Erythroblast (primary cell): ENCODE measurements around the gene NEURL1B.

Source experiments
- GATA1 ChIP-seq: IDR thresholded peaks from 2 replicates; pipeline ENCODE4 v1.6.1; 2011; ENCODE audit warnings: low read depth, mild to moderate bottlenecking, control low read depth, low read length, moderate library complexity
- POLR2A ChIP-seq: IDR thresholded peaks from 2 replicates; pipeline ENCODE4 v1.6.1; 2011; ENCODE audit warnings: mild to moderate bottlenecking, low read length

GRCh38 chr5:172701291-172701656 is 60.2 kb downstream of the NEURL1B start:
- TF ChIP-seq POLR2A, result no peak
- TF ChIP-seq GATA1, result no peak
